Subcutaneous abdominal adipose tissue (tissue), 5 donors: ENCODE measurements around the gene FANCG.
A peak's percentile ranks its signal among the peaks of the same experiment; 100 is the strongest.

ENCODE experiments used
- H3K27ac ChIP-seq: one replicate; pipeline ENCODE4 v1.7.0; 2013; ENCODE audit warnings: low read depth, mild to moderate bottlenecking, inconsistent platforms, low read length, moderate library complexity
- H3K27me3 ChIP-seq, 5 donors: one replicate each; pipeline ENCODE4 v1.7.0; 2013; ENCODE audit warnings: low read length in 5 of 5, inconsistent platforms in 1 of 5; ENCODE audit not compliant: control insufficient read depth in 5 of 5, insufficient read depth in 4 of 5
- H3K36me3 ChIP-seq, 5 donors: one replicate each; pipeline ENCODE4 v1.7.0; 2013; ENCODE audit warnings: low read length in 5 of 5; ENCODE audit not compliant: control insufficient read depth in 5 of 5, insufficient read depth in 5 of 5
- H3K4me1 ChIP-seq, 5 donors: one replicate each; pipeline ENCODE4 v1.7.0; 2013; ENCODE audit warnings: low read length in 5 of 5, mild to moderate bottlenecking in 3 of 5, moderate library complexity in 1 of 5; ENCODE audit not compliant: control insufficient read depth in 5 of 5, insufficient read depth in 5 of 5
- H3K4me3 ChIP-seq, 5 donors: one replicate each; pipeline ENCODE4 v1.7.0; 2013; ENCODE audit warnings: low read length in 5 of 5, low read depth in 1 of 5
- H3K9ac ChIP-seq, 5 donors: one replicate each; pipeline ENCODE4 v1.7.0; 2013; ENCODE audit warnings: low read length in 5 of 5, mild to moderate bottlenecking in 4 of 5, moderate library complexity in 3 of 5
- H3K9me3 ChIP-seq, 5 donors: one replicate each; pipeline ENCODE4 v1.7.0; 2013; ENCODE audit warnings: low read length in 5 of 5; ENCODE audit not compliant: control insufficient read depth in 5 of 5
- donor health status: healthy.
- donor health status: healthy.
- donor health status: healthy.
- donor health status: healthy.
- donor health status: healthy.

FANCG gene

GRCh38 chr9:35111001-35111933 lies 31.5 kb upstream of the FANCG start:
- Histone ChIP-seq H3K36me3 (peaks cover 0 to 26% (median 26%) of the 10 kb centered on the region in 5 donors), H3K4me3 (peak overlapping the region; percentile 82 to 91 (median 84)), H3K9me3 (no peaks in the 10 kb centered on the region), H3K27ac (peak overlapping the region; percentile 94), H3K4me1 (peaks cover 13 to 69% (median 60%) of the 10 kb centered on the region in 5 donors), H3K9ac (peak overlapping the region; percentile 77 to 93 (median 88)), H3K27me3 (no peaks in the 10 kb centered on the region)

GRCh38 chr9:35110327-35110761 lies 30.6 kb upstream of the FANCG start:
- Histone ChIP-seq H3K9ac (peak overlapping the region; percentile 77 to 93 (median 88)), H3K27me3 (no peaks in the 10 kb centered on the region), H3K27ac (peak overlapping the region; percentile 79), H3K36me3 (peaks cover 0 to 35% (median 35%) of the 10 kb centered on the region in 5 donors), H3K4me1 (peaks cover 13 to 62% (median 54%) of the 10 kb centered on the region in 5 donors), H3K4me3 (peak overlapping the region; percentile 82 to 91 (median 84)), H3K9me3 (no peaks in the 10 kb centered on the region)

- H3K9me3 ChIP-seq: no peaks in the 10 kb centered on the region
- H3K36me3 ChIP-seq: peaks cover 0 to 48% (median 45%) of the 10 kb centered on the region in 5 donors
- H3K27me3 ChIP-seq: no peaks in the 10 kb centered on the region
- no peak overlapping the region for H3K4me3 ChIP-seq
- H3K4me1 ChIP-seq: peaks cover 10 to 49% (median 42%) of the 10 kb centered on the region in 5 donors
- H3K27ac ChIP-seq: peak overlapping the region; percentile 79
- no peak overlapping the region for H3K9ac ChIP-seq
These were observed 29.3 kb upstream of the FANCG start for GRCh38 chr9:35108946-35109575.

- Histone ChIP-seq H3K36me3 (peaks cover 0 to 48% (median 45%) of the 10 kb centered on the region in 5 donors), H3K9ac (no peak overlapping the region), H3K4me3 (no peak overlapping the region), H3K9me3 (no peaks in the 10 kb centered on the region), H3K27ac (no peak overlapping the region), H3K27me3 (no peaks in the 10 kb centered on the region), H3K4me1 (peaks cover 10 to 49% (median 42%) of the 10 kb centered on the region in 5 donors)
These were observed 28.7 kb upstream of the FANCG start for GRCh38 chr9:35108461-35108860.

GRCh38 chr9:35107297-35108290 lies 27.9 kb upstream of the FANCG start:
- Histone ChIP-seq H3K4me3 (no peak overlapping the region), H3K9me3 (no peaks in the 10 kb centered on the region), H3K36me3 (peaks cover 0 to 48% (median 45%) of the 10 kb centered on the region in 5 donors), H3K27me3 (no peaks in the 10 kb centered on the region), H3K27ac (no peak overlapping the region), H3K9ac (no peak overlapping the region), H3K4me1 (peaks cover 14 to 51% (median 42%) of the 10 kb centered on the region in 5 donors)

- H3K9ac ChIP-seq: no peak overlapping the region
- H3K27me3 ChIP-seq: no peaks in the 10 kb centered on the region
- H3K4me3 ChIP-seq: no peak overlapping the region
- no peaks in the 10 kb centered on the region for H3K9me3 ChIP-seq
- peaks cover 0 to 52% (median 46%) of the 10 kb centered on the region in 5 donors for H3K36me3 ChIP-seq
- peaks cover 21 to 53% (median 44%) of the 10 kb centered on the region in 5 donors for H3K4me1 ChIP-seq
- no peak overlapping the region for H3K27ac ChIP-seq
These were observed 26.6 kb upstream of the FANCG start for GRCh38 chr9:35106343-35106730.

GRCh38 chr9:35105571-35106342 lies 26.0 kb upstream of the FANCG start:
- H3K9me3 ChIP-seq: no peaks in the 10 kb centered on the region
- no peaks in the 10 kb centered on the region for H3K27me3 ChIP-seq
- H3K4me1 ChIP-seq: peaks cover 19 to 49% (median 42%) of the 10 kb centered on the region in 5 donors
- no peak overlapping the region for H3K4me3 ChIP-seq
- no peak overlapping the region for H3K9ac ChIP-seq
- H3K27ac ChIP-seq: no peak overlapping the region
- peaks cover 0 to 58% (median 51%) of the 10 kb centered on the region in 5 donors for H3K36me3 ChIP-seq

- Histone ChIP-seq H3K4me1 (peaks cover 16 to 43% (median 36%) of the 10 kb centered on the region in 5 donors), H3K27me3 (no peaks in the 10 kb centered on the region), H3K36me3 (peaks cover 0 to 64% (median 57%) of the 10 kb centered on the region in 5 donors), H3K4me3 (no peak overlapping the region), H3K9ac (no peak overlapping the region), H3K9me3 (no peaks in the 10 kb centered on the region), H3K27ac (no peak overlapping the region)
These were observed 25.4 kb upstream of the FANCG start for GRCh38 chr9:35105126-35105525.

- peak overlapping the region in 1 of 5 donors; percentile 92 for H3K9ac ChIP-seq
- H3K4me3 ChIP-seq: no peak overlapping the region
- no peaks in the 10 kb centered on the region for H3K27me3 ChIP-seq
- H3K27ac ChIP-seq: peak overlapping the region; percentile 89
- peaks cover 0 to 69% (median 62%) of the 10 kb centered on the region in 5 donors for H3K36me3 ChIP-seq
- H3K4me1 ChIP-seq: peaks cover 16 to 37% (median 32%) of the 10 kb centered on the region in 5 donors
- no peaks in the 10 kb centered on the region for H3K9me3 ChIP-seq
These were observed 24.8 kb upstream of the FANCG start for GRCh38 chr9:35104586-35104985.
